Keratinocyte (primary cell): ENCODE results near the gene CNNM2. TPM values are rescaled to one million over a fixed set of nuclear protein-coding genes. Genes with fewer than 3 reads are reported as not detected.

Experiments
- DNase-seq: peaks from one replicate; pipeline ENCODE4 v3.0.0-alpha.2; 2011; ENCODE audit warnings: low read depth, missing footprints, low spot score
- FAIRE-seq: peaks from 2 replicates; lab custom pipeline; 2011; peaks lifted over from hg19 to GRCh38; lab: Jason Lieb, UNC
- H2AFZ ChIP-seq: 2 replicates; pipeline ENCODE4 v1.6.0; 2012; ENCODE audit warnings: low read length, control low read depth, inconsistent platforms; ENCODE audit not compliant: control insufficient read depth
- H3K27ac ChIP-seq: 2 replicates; pipeline ENCODE4 v1.5.1; 2011; ENCODE audit warnings: low read length; ENCODE audit not compliant: control insufficient read depth, insufficient read depth
- H3K27me3 ChIP-seq: 3 replicates; pipeline ENCODE4 v1.6.0; 2011; ENCODE audit warnings: low read length; ENCODE audit not compliant: control insufficient read depth, insufficient read depth; ENCODE audit errors: extremely low read depth
- H3K36me3 ChIP-seq, 2 experiments: 2 replicates in 1 of 2; 3 replicates in 1 of 2; pipeline ENCODE4 v1.5.1; 2011; ENCODE audit warnings: low read length in 2 of 2, mild to moderate bottlenecking in 1 of 2; ENCODE audit not compliant: control insufficient read depth in 2 of 2, insufficient read depth in 2 of 2; ENCODE audit errors: extremely low read depth in 1 of 2
- H3K4me1 ChIP-seq: 3 replicates; pipeline ENCODE4 v1.5.1; 2011; ENCODE audit warnings: low read length; ENCODE audit not compliant: control insufficient read depth, insufficient read depth; ENCODE audit errors: extremely low read depth
- H3K4me2 ChIP-seq: 3 replicates; pipeline ENCODE4 v1.6.0; 2011; ENCODE audit warnings: low read depth, low read length; ENCODE audit not compliant: control insufficient read depth, insufficient read depth; ENCODE audit errors: extremely low read depth
- H3K4me3 ChIP-seq, 3 experiments: fragments of 200-600 bp in 1 of 3; sonication (generic) in 1 of 3; 2 replicates in 2 of 3; 3 replicates in 1 of 3; pipeline ENCODE4 v1.5.1; 2011 to 2016; ENCODE audit warnings: low read length in 3 of 3, mild to moderate bottlenecking in 3 of 3, control low read depth in 2 of 3, inconsistent platforms in 1 of 3, low read depth in 1 of 3, mixed read lengths in 1 of 3, mixed run types in 1 of 3, moderate library complexity in 1 of 3; ENCODE audit not compliant: control insufficient read depth in 2 of 3, insufficient read depth in 2 of 3; ENCODE audit errors: extremely low read depth in 1 of 3
- H3K79me2 ChIP-seq: 2 replicates; pipeline ENCODE4 v1.6.0; 2012; ENCODE audit warnings: low read length; ENCODE audit not compliant: control insufficient read depth, insufficient read depth
- H3K9ac ChIP-seq: 3 replicates; pipeline ENCODE4 v1.6.0; 2011; ENCODE audit warnings: low read length; ENCODE audit not compliant: control insufficient read depth, insufficient read depth; ENCODE audit errors: extremely low read depth
- H3K9me1 ChIP-seq: 3 replicates; pipeline ENCODE4 v1.6.0; 2011; ENCODE audit warnings: low read length; ENCODE audit not compliant: control insufficient read depth, insufficient read depth; ENCODE audit errors: extremely low read depth
- H3K9me3 ChIP-seq: 2 replicates; pipeline ENCODE4 v1.5.1; 2012; ENCODE audit warnings: low read depth, low read length; ENCODE audit not compliant: control insufficient read depth
- H4K20me1 ChIP-seq: 3 replicates; pipeline ENCODE4 v1.6.0; 2011; ENCODE audit warnings: low read length; ENCODE audit not compliant: control insufficient read depth, insufficient read depth; ENCODE audit errors: extremely low read depth
- EZH2 ChIP-seq: IDR thresholded peaks from one replicate; pipeline ENCODE4 v1.6.1; 2012; ENCODE audit warnings: inconsistent platforms, mild to moderate bottlenecking, low read length, moderate library complexity
- dilution Hi-C: fragments of 300-500 bp; cut with MboI; formaldehyde crosslinking; loops from one replicate; pipeline ENCODE4 v1.7.0; 2020; ENCODE audit warnings: low sequenced_read_pairs; ENCODE audit not compliant: extremely low pct_ligation_motif_present
- polyA plus RNA-seq, 5 experiments: library from polyadenylated mRNA; depleted of rRNA in 3 of 5; stranded (reverse) in 3 of 5; stranded (forward) in 1 of 5; unstranded in 1 of 5; fragments of >200 nt; gene quantifications; 1 replicate in 1 of 5; 2 replicates in 3 of 5; 3 replicates in 1 of 5; pipeline versions ENCODE4 v1.2.1 to v1.2.3, GENCODE V29; 2011 to 2012; ENCODE audit warnings: missing spikeins in 2 of 5, low read depth in 1 of 5, low replicate concordance in 1 of 5
- TF ChIP-seq, protein P1 (sequence below), 3 experiments: IDR thresholded peaks in 1 of 3; conservative IDR thresholded peaks in 1 of 3; optimal IDR thresholded peaks in 1 of 3; 2 replicates in 2 of 3; 3 replicates in 1 of 3; pipeline versions ENCODE3 to v1.5.1; 2011; ENCODE audit warnings: low read length in 3 of 3, mild to moderate bottlenecking in 3 of 3, moderate library complexity in 2 of 3, control low read depth in 1 of 3, inconsistent platforms in 1 of 3; ENCODE audit not compliant: insufficient read depth in 2 of 3; ENCODE audit errors: extremely low read depth in 1 of 3

Gene CNNM2
- polyA plus RNA-seq, 1 donor (not counting 4 experiments of a cell fraction or from before 2014, with no cell fraction given): 1.5 TPM

DNA sequence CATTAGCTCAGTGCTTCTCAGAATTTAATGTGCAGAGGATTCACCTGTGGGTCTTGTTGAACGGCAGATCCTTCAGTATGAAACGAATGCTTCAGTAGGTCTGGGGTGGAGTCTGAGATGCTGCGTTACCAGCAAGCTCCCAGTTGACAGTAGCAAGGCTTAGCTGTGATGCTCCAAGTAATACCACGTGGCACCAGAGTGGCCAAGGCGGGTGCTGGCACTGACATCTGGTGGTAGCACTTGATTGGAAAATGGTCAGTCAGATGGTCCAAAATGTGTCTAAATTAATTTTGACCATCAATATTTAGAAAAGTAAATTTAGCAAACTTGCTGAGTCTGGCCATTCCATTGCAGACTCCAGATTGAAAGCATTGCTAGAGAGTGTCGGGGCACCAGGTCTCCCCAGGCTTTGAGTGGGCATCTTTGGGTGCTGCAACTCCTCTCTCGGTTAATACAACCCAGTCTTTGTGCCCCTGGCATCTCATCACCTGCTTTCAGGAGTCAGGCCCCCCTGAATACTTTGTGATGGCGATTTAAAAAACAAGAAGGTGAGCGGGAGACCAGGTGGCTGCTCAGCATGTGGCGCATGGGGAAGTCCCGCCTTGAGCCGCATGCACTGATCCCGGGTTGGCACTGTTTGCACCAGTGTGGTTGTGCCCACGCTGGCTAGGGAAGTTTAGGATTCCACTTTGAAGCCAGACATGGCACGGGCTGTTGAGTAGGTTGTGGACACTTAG, 144.9 kb downstream of the CNNM2 start:
- Histone ChIP-seq H2AFZ (no peak overlapping the region), H3K9ac (no peak overlapping the region), H3K9me1 (no peaks in the 10 kb centered on the region), H3K79me2 (no peaks in the 10 kb centered on the region), H3K27ac (no peak overlapping the region), H3K9me3 (no peaks in the 10 kb centered on the region), H3K27me3 (no peaks in the 10 kb centered on the region), H4K20me1 (no peaks in the 10 kb centered on the region), H3K4me1 (no peaks in the 10 kb centered on the region), H3K36me3 (no peaks in the 10 kb centered on the region), H3K4me3 (no peak overlapping the region), H3K4me2 (no peak overlapping the region)
- TF ChIP-seq, protein P1, sequence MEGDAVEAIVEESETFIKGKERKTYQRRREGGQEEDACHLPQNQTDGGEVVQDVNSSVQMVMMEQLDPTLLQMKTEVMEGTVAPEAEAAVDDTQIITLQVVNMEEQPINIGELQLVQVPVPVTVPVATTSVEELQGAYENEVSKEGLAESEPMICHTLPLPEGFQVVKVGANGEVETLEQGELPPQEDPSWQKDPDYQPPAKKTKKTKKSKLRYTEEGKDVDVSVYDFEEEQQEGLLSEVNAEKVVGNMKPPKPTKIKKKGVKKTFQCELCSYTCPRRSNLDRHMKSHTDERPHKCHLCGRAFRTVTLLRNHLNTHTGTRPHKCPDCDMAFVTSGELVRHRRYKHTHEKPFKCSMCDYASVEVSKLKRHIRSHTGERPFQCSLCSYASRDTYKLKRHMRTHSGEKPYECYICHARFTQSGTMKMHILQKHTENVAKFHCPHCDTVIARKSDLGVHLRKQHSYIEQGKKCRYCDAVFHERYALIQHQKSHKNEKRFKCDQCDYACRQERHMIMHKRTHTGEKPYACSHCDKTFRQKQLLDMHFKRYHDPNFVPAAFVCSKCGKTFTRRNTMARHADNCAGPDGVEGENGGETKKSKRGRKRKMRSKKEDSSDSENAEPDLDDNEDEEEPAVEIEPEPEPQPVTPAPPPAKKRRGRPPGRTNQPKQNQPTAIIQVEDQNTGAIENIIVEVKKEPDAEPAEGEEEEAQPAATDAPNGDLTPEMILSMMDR (optimal IDR thresholded peaks at IDR 0.05 in 1 of 3, IDR thresholded peaks at IDR 0.05 in 1 of 3, conservative IDR thresholded peaks at IDR 0.05 in 1 of 3; ENCODE audit: extremely low read depth in 1 of 3, insufficient read depth in 2 of 3, low read length in 3 of 3): peak in 1 of 3 experiments; percentile 45
- TF ChIP-seq EZH2: no peak
- DNase-seq: no peak
- dilution Hi-C loops: no loop called here
- FAIRE-seq: no peak

DNA sequence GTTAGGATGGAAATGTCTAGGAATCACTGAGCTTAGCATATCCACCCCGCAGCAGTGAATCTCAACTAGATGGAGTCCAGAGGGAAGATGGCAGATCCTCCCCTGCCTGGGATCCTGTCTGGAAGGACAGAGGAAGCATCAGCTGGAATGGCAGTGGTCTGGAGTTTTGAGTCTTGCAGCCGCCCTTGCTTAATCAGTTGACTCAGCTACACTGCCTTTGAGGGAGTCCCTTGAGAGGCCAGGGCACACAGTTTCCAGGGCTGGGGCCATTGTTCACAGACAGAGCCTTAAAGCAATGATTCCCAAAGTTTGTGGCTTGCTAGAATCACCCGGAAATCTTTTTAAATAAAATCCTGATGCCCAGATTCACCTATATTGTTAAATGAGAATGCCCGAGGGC, 146.9 kb downstream of the CNNM2 start:
- FAIRE-seq: no peak
- TF ChIP-seq EZH2: no peak
- TF ChIP-seq, protein P1 (optimal IDR thresholded peaks at IDR 0.05 in 1 of 3, IDR thresholded peaks at IDR 0.05 in 1 of 3, conservative IDR thresholded peaks at IDR 0.05 in 1 of 3; ENCODE audit: extremely low read depth in 1 of 3, insufficient read depth in 2 of 3, low read length in 3 of 3): no peak
- Histone ChIP-seq H3K4me1 (no peaks in the 10 kb centered on the region), H3K9ac (no peak overlapping the region), H3K4me3 (no peak overlapping the region), H3K27ac (no peak overlapping the region), H3K9me3 (no peaks in the 10 kb centered on the region), H2AFZ (no peak overlapping the region), H3K36me3 (no peaks in the 10 kb centered on the region), H4K20me1 (no peaks in the 10 kb centered on the region), H3K79me2 (no peaks in the 10 kb centered on the region), H3K4me2 (no peak overlapping the region), H3K27me3 (no peaks in the 10 kb centered on the region), H3K9me1 (no peaks in the 10 kb centered on the region)
- DNase-seq: no peak
- dilution Hi-C loops: no loop called here
